HFFc6 (cell line): Measurements from ENCODE around the gene ESPN. TPM values are rescaled to one million over a fixed set of nuclear protein-coding genes. Genes with fewer than 3 reads are reported as not detected.

Experiments used
- DNase-seq: peaks from one replicate; pipeline ENCODE4 v3.0.0-alpha.2; 2018
- H3K27ac Mint-ChIP-seq: 2 replicates; pipeline ENCODE4 v1.8.0; 2020; ENCODE audit warnings: mild to moderate bottlenecking, mixed read lengths
- H3K27me3 Mint-ChIP-seq: 2 replicates; pipeline ENCODE4 v1.8.0; 2021; ENCODE audit warnings: mild to moderate bottlenecking, moderate library complexity, mixed read lengths; ENCODE audit not compliant: insufficient read depth
- H3K36me3 Mint-ChIP-seq: 2 replicates; pipeline ENCODE4 v1.8.0; 2021; ENCODE audit warnings: low read depth, mixed read lengths
- H3K4me1 Mint-ChIP-seq: 2 replicates; pipeline ENCODE4 v1.8.0; 2020; ENCODE audit warnings: low read depth, mixed read lengths
- H3K4me3 Mint-ChIP-seq: 2 replicates; pipeline ENCODE4 v1.8.0; 2020; ENCODE audit warnings: mild to moderate bottlenecking, moderate library complexity, mixed read lengths
- H3K9me3 Mint-ChIP-seq: 2 replicates; pipeline ENCODE4 v1.8.0; 2020; ENCODE audit warnings: mild to moderate bottlenecking, mixed read lengths
- CTCF ChIP-seq: fragments of 200-600 bp; sonication (generic); IDR thresholded peaks from 2 replicates; pipeline ENCODE4 v1.5.0; 2021; ENCODE audit warnings: antibody characterized with exemption, mild to moderate bottlenecking
- total RNA-seq, 6 experiments: library from RNA; stranded (reverse); fragmentation: NEBNext Ultra II Directional; extraction: Animal tissue kit (Norgen Biotek cat#: 25700); gene quantifications; 2 replicates in 1 of 6; 3 replicates in 5 of 6; pipeline ENCODE4 v1.2.3, GENCODE V29; 2021

ESPN gene
- total RNA-seq, 6 experiments from 2014 or later, result not detected

DNA sequence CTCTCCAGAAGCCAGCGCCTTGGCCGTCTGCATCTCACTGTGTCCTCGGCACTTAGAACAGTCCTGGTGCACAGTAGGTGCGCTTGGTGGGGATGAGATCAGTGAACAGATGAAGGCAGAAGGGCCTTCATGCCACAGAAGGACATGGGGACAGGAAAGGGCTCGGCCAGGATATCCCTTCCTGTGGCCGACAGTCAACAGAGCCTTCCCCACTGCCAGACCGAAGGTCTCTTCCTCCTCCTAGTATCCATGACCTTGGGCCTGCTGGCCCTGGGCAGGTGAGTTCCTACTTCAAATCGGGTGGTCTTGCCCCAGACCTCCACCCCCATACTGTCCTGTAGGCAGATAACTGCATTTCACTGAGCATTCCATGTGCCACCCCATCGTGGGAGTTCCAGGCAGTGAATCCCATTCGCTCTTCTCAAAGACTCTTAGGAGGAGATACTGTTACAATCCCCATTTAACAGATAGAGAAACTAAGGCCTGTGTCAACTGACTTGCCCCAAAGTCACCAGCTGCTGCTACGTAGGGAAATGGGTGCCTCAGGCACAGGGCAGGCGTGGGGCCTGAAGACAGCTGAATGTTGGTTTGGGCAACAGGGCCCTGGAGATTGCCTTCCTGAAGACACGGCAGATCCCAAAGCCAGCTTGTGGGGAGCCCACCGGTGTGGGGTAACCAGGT, 63.4 kb downstream of the ESPN start:
- DNase-seq, result no peak
- Mint-ChIP-seq H3K36me3 (no peaks in the 10 kb centered on the region), H3K9me3 (no peaks in the 10 kb centered on the region), H3K27me3 (peaks cover 14% of the 10 kb centered on the region), H3K4me1 (peaks cover 25% of the 10 kb centered on the region), H3K4me3 (no peak overlapping the region), H3K27ac (no peak overlapping the region)
- TF ChIP-seq CTCF, result no peak

GRCh38 chr1:6488602-6489382, 64.2 kb downstream of the ESPN start:
- Mint-ChIP-seq H3K27me3 (peaks cover 10% of the 10 kb centered on the region), H3K36me3 (no peaks in the 10 kb centered on the region), H3K27ac (no peak overlapping the region), H3K4me3 (no peak overlapping the region), H3K9me3 (no peaks in the 10 kb centered on the region), H3K4me1 (peaks cover 25% of the 10 kb centered on the region)
- TF ChIP-seq CTCF, result no peak
- DNase-seq, result no peak

DNA sequence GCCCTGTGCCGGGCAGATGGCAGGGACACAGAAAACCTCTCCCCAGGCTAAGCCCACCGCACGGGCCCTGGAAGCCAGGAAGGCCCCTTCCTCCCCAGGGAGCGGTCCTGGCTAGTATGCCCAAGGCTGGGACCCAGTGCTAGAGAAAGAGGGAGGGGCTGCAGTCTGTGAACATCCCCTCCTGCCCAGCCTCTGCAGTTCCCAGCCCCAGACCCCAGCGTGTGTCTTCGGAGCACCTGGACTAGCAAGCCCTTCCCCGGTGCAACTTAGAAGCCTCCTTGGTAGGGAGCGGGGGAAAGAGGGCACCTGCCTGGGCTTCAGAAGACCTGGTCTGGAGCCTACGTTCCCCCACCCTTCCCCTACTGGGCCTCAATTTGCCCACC, 64.8 kb downstream of the ESPN start:
- H3K36me3 Mint-ChIP-seq, result no peaks in the 10 kb centered on the region
- no peak for TF ChIP-seq CTCF
- peaks cover 25% of the 10 kb centered on the region for H3K4me1 Mint-ChIP-seq
- no peak for DNase-seq
- peaks cover 4% of the 10 kb centered on the region for H3K27me3 Mint-ChIP-seq
- no peaks in the 10 kb centered on the region for H3K9me3 Mint-ChIP-seq
- H3K27ac Mint-ChIP-seq, result no peak overlapping the region
- peak overlapping the region; percentile 86; the same call in 1 of the 2 replicates for H3K4me3 Mint-ChIP-seq

- H3K36me3 Mint-ChIP-seq, result no peaks in the 10 kb centered on the region
- peaks cover under 1% of the 10 kb centered on the region for H3K27me3 Mint-ChIP-seq
- DNase-seq, result peak; percentile 51
- peak overlapping the region; percentile 86 for H3K4me3 Mint-ChIP-seq
- peak overlapping the region; percentile 52 for H3K27ac Mint-ChIP-seq
- H3K4me1 Mint-ChIP-seq, result peaks cover 25% of the 10 kb centered on the region
- no peaks in the 10 kb centered on the region for H3K9me3 Mint-ChIP-seq
- TF ChIP-seq CTCF, result peak; percentile 99
Observed at GRCh38 chr1:6489799-6490180, 65.2 kb downstream of the ESPN start.

GRCh38 chr1:6490181-6491080, 65.9 kb downstream of the ESPN start:
- TF ChIP-seq CTCF, result peak; percentile 60
- H3K27ac Mint-ChIP-seq, result peak overlapping the region; percentile 87
- peak overlapping the region; percentile 86 for H3K4me3 Mint-ChIP-seq
- DNase-seq, result peak; percentile 64
- H3K9me3 Mint-ChIP-seq, result no peaks in the 10 kb centered on the region
- no peaks in the 10 kb centered on the region for H3K36me3 Mint-ChIP-seq
- peaks cover 25% of the 10 kb centered on the region for H3K4me1 Mint-ChIP-seq
- H3K27me3 Mint-ChIP-seq, result no peaks in the 10 kb centered on the region; the same call in 1 of the 2 replicates
